Measurements from ENCODE around the gene SLC38A5.

Gene SLC38A5

GRCh38 chrX:48512371-48512935, 42.4 kb upstream of the SLC38A5 start:
- no peak overlapping the region for H3K27ac ChIP-seq (replicated peaks)
- no peaks in the 10 kb centered on the region for H3K27me3 ChIP-seq (ENCODE audit: insufficient read depth, poor library complexity, severe bottlenecking)
- TF ChIP-seq, protein P1, sequence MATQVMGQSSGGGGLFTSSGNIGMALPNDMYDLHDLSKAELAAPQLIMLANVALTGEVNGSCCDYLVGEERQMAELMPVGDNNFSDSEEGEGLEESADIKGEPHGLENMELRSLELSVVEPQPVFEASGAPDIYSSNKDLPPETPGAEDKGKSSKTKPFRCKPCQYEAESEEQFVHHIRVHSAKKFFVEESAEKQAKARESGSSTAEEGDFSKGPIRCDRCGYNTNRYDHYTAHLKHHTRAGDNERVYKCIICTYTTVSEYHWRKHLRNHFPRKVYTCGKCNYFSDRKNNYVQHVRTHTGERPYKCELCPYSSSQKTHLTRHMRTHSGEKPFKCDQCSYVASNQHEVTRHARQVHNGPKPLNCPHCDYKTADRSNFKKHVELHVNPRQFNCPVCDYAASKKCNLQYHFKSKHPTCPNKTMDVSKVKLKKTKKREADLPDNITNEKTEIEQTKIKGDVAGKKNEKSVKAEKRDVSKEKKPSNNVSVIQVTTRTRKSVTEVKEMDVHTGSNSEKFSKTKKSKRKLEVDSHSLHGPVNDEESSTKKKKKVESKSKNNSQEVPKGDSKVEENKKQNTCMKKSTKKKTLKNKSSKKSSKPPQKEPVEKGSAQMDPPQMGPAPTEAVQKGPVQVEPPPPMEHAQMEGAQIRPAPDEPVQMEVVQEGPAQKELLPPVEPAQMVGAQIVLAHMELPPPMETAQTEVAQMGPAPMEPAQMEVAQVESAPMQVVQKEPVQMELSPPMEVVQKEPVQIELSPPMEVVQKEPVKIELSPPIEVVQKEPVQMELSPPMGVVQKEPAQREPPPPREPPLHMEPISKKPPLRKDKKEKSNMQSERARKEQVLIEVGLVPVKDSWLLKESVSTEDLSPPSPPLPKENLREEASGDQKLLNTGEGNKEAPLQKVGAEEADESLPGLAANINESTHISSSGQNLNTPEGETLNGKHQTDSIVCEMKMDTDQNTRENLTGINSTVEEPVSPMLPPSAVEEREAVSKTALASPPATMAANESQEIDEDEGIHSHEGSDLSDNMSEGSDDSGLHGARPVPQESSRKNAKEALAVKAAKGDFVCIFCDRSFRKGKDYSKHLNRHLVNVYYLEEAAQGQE (IDR thresholded peaks at IDR 0.05; ENCODE audit: insufficient replicate concordance, low read depth): no peak
- TF ChIP-seq, protein P2, sequence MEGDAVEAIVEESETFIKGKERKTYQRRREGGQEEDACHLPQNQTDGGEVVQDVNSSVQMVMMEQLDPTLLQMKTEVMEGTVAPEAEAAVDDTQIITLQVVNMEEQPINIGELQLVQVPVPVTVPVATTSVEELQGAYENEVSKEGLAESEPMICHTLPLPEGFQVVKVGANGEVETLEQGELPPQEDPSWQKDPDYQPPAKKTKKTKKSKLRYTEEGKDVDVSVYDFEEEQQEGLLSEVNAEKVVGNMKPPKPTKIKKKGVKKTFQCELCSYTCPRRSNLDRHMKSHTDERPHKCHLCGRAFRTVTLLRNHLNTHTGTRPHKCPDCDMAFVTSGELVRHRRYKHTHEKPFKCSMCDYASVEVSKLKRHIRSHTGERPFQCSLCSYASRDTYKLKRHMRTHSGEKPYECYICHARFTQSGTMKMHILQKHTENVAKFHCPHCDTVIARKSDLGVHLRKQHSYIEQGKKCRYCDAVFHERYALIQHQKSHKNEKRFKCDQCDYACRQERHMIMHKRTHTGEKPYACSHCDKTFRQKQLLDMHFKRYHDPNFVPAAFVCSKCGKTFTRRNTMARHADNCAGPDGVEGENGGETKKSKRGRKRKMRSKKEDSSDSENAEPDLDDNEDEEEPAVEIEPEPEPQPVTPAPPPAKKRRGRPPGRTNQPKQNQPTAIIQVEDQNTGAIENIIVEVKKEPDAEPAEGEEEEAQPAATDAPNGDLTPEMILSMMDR (IDR thresholded peaks at IDR 0.05; ENCODE audit: insufficient read depth, low read length): no peak
- TF ChIP-seq POLR2AphosphoS5 (IDR thresholded peaks at IDR 0.05; ENCODE audit: low read depth): no peak
- no peak for TF ChIP-seq SPI1 (IDR thresholded peaks at IDR 0.05; ENCODE audit: borderline replicate concordance, low read depth)
- no peak for TF ChIP-seq GABPA (IDR thresholded peaks at IDR 0.05; ENCODE audit: low read depth)
- no peak overlapping the region for H3K4me3 ChIP-seq (replicated peaks; ENCODE audit: insufficient read depth, low read length)
- DNase-seq (ENCODE audit: low read depth in 1 of 2, low spot score in 1 of 2): no peak

DNA sequence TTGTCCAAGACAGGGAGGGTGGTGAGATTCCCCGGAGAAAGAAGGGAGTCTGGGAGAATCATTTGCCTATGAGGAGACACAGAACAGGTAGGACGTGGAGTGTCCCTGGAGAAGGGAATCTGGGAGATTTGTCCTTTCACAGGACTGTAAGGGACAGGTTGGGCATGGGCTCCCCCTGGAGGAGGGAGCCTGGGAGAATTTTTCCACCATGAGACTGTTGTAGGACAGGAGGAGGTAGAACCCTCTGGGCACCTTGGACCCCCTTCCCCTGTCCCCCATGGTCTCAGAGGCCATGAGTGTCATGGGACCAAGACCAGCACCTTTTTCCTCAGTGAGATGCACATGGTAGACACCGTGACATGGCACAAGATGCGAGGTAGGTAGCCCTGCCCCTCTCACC, 41.5 kb upstream of the SLC38A5 start:
- DNase-seq (ENCODE audit: low read depth in 1 of 2, low spot score in 1 of 2): no peak
- TF ChIP-seq, protein P1 (IDR thresholded peaks at IDR 0.05; ENCODE audit: insufficient replicate concordance, low read depth): no peak
- TF ChIP-seq, protein P2 (IDR thresholded peaks at IDR 0.05; ENCODE audit: insufficient read depth, low read length): no peak
- TF ChIP-seq SPI1 (IDR thresholded peaks at IDR 0.05; ENCODE audit: borderline replicate concordance, low read depth) (no peak), GABPA (IDR thresholded peaks at IDR 0.05; ENCODE audit: low read depth) (no peak), POLR2AphosphoS5 (IDR thresholded peaks at IDR 0.05; ENCODE audit: low read depth) (no peak)
- H3K27ac ChIP-seq (replicated peaks): no peak overlapping the region
- H3K27me3 ChIP-seq (ENCODE audit: insufficient read depth, poor library complexity, severe bottlenecking): no peaks in the 10 kb centered on the region
- H3K4me3 ChIP-seq (replicated peaks; ENCODE audit: insufficient read depth, low read length): no peak overlapping the region

DNA sequence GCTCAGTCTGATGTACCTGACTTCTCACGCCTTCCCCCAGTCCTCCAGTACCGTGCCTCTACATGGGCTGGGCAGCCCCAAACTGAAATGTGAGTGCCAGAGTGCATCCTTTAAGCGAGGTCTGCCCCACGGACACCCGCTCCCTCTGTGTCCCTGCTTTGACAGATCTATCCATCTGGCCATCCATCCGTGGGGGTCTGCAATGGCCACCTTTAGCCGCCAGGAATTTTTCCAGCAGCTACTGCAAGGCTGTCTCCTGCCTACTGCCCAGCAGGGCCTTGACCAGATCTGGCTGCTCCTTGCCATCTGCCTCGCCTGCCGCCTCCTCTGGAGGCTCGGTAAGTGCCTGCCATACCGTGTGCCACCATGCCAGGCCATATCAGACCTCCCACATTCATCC, 39.6 kb upstream of the SLC38A5 start:
- TF ChIP-seq SPI1 (IDR thresholded peaks at IDR 0.05; ENCODE audit: borderline replicate concordance, low read depth) (no peak), GABPA (IDR thresholded peaks at IDR 0.05; ENCODE audit: low read depth) (no peak), POLR2AphosphoS5 (IDR thresholded peaks at IDR 0.05; ENCODE audit: low read depth) (no peak)
- TF ChIP-seq, protein P2 (IDR thresholded peaks at IDR 0.05; ENCODE audit: insufficient read depth, low read length): no peak
- TF ChIP-seq, protein P1 (IDR thresholded peaks at IDR 0.05; ENCODE audit: insufficient replicate concordance, low read depth): no peak
- no peak for DNase-seq (ENCODE audit: low read depth in 1 of 2, low spot score in 1 of 2)
- H3K27me3 ChIP-seq (ENCODE audit: insufficient read depth, poor library complexity, severe bottlenecking): no peaks in the 10 kb centered on the region
- H3K27ac ChIP-seq (replicated peaks): no peak overlapping the region
- no peak overlapping the region for H3K4me3 ChIP-seq (replicated peaks; ENCODE audit: insufficient read depth, low read length)
